Inflammatory macrophage treated with lipopolysaccharide for 1 hour (primary cell): ENCODE measurements around the gene LTBP1.
"Not testable (repeated sequence)": the region's sequence is repeated elsewhere in the genome, so short reads cannot be mapped to it uniquely, and the experiment has no call there.

Experiments
- DNase-seq, 2 donors: peaks; one replicate each; pipeline ENCODE4 v3.0.0-alpha.2; 2020 to 2022

LTBP1 gene, protein sequence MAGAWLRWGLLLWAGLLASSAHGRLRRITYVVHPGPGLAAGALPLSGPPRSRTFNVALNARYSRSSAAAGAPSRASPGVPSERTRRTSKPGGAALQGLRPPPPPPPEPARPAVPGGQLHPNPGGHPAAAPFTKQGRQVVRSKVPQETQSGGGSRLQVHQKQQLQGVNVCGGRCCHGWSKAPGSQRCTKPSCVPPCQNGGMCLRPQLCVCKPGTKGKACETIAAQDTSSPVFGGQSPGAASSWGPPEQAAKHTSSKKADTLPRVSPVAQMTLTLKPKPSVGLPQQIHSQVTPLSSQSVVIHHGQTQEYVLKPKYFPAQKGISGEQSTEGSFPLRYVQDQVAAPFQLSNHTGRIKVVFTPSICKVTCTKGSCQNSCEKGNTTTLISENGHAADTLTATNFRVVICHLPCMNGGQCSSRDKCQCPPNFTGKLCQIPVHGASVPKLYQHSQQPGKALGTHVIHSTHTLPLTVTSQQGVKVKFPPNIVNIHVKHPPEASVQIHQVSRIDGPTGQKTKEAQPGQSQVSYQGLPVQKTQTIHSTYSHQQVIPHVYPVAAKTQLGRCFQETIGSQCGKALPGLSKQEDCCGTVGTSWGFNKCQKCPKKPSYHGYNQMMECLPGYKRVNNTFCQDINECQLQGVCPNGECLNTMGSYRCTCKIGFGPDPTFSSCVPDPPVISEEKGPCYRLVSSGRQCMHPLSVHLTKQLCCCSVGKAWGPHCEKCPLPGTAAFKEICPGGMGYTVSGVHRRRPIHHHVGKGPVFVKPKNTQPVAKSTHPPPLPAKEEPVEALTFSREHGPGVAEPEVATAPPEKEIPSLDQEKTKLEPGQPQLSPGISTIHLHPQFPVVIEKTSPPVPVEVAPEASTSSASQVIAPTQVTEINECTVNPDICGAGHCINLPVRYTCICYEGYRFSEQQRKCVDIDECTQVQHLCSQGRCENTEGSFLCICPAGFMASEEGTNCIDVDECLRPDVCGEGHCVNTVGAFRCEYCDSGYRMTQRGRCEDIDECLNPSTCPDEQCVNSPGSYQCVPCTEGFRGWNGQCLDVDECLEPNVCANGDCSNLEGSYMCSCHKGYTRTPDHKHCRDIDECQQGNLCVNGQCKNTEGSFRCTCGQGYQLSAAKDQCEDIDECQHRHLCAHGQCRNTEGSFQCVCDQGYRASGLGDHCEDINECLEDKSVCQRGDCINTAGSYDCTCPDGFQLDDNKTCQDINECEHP (N-terminal part only)

GRCh38 chr2:32946314-32947075, at the start of gene LTBP1:
TSS of gene LTBP1 (plus strand) at chr2:32946953. CDS start at chr2:32947325, 372 bp downstream.
- peak; percentile 12 to 51 for DNase-seq

DNA sequence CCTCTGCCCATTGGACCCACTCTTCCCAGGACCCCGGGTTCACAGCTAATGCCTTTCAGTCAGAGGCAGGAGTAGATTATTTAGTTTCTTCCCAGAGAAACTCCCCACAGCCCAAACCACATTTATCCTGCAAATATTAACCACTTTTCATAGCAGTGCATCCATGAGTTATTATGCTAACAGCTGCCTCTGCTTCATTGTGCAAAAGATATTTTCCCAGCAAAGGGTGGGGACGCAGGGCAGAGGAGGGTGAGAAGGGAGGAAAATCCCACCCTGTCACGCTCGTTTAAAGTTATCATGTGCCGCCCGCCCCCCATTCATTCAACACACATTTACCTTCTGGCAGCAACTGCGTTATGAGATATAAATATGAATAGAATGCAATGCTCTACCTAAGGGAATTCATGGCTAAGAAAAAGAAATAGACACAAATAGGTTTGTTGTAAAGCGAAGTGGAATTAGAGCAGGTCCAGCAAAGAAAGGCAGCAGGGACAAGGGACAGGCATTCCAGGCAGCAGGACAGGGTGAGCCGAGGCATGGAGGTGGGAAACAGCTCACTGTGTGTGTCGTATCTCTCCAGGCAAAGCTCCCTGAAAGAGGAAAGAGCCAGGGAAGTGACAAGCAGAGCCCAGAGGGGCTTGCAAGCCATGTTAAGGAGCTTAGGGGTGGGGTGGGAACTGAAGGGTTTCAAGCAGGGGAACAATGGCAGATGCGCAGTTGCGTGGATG, 46.3 kb upstream of the LTBP1 start:
- DNase-seq, result no peak

GRCh38 chr2:32901313-32901712, 45.4 kb upstream of the LTBP1 start:
- DNase-seq, result peak in 1 of 2 donors; percentile 6

GRCh38 chr2:32902174-32902573, 44.6 kb upstream of the LTBP1 start:
- DNase-seq, result no peak

DNA sequence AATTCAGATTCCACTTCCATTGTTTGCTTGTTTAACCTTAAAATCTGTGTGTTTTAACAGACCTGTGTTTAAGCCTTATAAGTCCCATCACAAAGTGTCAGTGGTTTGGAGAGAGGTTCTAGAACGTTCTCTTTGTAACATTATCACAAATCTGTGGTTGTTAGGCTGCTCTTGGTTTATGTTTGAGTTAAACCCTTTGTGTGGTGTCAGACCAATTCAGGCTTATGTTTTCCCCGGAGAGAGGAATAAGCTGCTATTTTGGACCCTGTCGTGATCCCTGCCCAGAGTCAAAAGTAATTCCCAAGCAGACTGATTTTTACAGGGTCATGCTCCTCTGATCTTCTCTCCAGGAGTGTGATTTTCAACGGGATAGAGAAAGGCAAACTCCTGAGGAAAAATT, 43.8 kb upstream of the LTBP1 start:
- DNase-seq, result no peak

- no peak for DNase-seq
Measured at GRCh38 chr2:32904074-32904473, 42.7 kb upstream of the LTBP1 start.

GRCh38 chr2:32904751-32905150, 42.0 kb upstream of the LTBP1 start:
- DNase-seq, result no peak

GRCh38 chr2:32905270-32905669, 41.5 kb upstream of the LTBP1 start:
- DNase-seq, result no peak

DNA sequence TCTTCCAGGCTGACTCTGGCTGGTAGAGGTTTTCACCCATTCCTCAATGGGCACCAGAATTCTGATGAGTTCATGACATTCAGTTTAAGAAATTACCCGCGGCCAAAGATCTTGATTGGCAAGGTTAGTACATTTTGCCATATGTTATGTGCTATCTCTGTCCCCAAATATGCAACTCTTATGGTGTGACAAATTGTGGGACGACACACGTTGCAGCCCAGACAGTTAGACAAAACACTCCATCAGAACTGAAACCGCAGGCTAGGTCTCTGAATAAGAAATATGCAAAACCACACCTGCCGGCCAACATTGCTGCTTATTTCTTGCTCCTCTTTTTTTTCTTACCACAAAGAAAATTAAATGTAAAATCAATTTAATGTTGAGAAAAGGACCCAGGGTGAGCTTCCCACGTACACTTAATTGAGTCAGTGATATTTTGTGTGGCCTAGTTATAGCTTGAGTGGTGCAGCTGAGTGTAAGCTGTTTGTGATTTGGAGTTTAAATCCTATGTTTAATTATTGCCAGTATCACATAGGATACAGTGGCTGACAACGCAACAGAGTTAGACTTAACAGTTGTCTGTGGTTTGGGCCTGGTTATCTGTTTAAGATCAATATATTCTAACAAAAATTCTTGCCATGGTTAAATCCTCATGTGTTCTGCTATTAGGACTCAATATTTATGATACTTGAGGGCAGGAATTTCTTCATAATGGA, 35.7 kb upstream of the LTBP1 start:
- no peak for DNase-seq

- DNase-seq, result no peak
Measured at GRCh38 chr2:32915694-32916093, 31.1 kb upstream of the LTBP1 start.

GRCh38 chr2:32918774-32919173, 28.0 kb upstream of the LTBP1 start:
- DNase-seq, result no peak

- DNase-seq, result not testable (repeated sequence)
Measured at GRCh38 chr2:32919901-32920300, 26.9 kb upstream of the LTBP1 start.

DNA sequence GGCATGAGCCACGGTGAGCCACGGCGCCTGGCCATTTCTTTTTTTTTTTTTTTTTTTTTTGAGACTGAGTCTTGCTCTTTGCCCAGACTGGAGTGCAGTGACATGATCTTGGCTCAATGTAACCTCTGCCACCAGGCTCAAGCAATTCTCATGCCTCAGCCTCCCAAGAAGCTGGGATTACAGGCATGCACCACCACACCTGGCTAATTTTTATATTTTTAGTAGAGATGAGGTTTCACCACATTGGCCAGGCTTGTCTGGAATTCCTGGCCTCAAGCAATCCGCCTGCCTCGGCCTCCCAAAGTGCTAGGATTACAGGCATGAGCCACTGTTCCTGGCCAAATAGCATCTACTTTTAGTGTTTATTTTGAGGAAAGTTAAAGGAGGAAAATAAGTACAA, 25.3 kb upstream of the LTBP1 start:
- DNase-seq, result not testable (repeated sequence)

- no peak for DNase-seq
Measured at GRCh38 chr2:32922501-32922900, 24.3 kb upstream of the LTBP1 start.

GRCh38 chr2:32923109-32923508, 23.6 kb upstream of the LTBP1 start:
- DNase-seq, result no peak

DNA sequence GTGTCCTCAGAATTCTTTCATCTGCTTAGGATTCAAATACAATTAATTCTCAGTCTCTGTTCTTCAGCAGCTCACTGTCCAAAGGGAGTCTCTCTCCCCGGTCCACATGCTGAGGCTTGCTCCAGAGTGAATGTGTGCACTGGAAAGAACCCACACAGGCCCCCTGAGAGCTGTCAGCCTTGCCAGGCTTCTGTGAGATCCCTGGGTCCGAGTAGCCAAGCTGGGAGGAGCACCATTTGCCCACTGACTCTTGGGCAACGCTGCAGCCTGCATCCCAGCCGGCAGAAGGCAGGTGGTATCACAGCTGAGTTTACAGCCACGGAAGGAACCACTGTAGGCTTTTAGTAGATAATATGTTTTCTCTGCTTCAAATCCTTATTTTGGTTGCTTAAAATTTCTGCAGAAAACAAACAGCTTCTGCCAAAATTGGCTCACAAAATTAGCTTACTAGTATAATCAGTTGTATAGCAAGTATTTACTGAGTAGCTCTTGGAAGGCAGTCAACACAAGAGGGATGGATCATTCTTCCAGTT, 21.4 kb upstream of the LTBP1 start:
- no peak for DNase-seq

DNA sequence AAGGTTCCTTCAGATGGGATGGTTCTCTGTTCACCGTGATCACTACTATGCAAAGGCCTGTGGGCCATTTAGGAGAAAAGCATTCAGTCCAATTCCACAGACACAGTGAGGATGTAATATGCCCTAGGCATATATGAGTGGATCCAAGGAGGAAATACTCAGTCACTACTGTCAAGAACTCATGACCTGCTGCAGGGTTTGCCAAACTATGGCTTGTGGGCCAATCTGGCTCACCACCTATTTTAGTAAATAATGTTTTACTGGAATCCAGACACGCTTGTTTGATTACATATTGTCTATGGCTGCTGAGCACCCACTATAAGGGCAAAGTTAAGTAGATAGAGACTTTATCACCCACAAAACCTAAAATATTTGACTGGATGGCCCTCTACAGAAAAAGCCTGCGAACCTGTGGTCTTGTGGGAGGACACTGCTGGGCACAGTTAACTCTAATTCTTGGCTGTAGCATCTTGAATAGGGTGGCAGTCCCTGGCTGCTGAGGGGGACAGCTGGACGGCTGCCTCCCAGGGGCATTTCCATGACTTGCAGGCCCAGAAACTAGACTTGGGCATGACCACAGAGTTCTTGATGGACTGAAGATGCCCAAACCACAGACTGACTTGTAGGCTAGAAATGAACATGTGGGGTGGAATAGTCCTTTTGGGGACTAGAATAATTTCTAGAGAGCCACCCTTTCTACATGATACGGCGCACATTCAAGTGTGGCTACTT, 20.6 kb upstream of the LTBP1 start:
- no peak for DNase-seq

- no peak for DNase-seq
Measured at GRCh38 chr2:32926708-32927084, 20.1 kb upstream of the LTBP1 start.

DNA sequence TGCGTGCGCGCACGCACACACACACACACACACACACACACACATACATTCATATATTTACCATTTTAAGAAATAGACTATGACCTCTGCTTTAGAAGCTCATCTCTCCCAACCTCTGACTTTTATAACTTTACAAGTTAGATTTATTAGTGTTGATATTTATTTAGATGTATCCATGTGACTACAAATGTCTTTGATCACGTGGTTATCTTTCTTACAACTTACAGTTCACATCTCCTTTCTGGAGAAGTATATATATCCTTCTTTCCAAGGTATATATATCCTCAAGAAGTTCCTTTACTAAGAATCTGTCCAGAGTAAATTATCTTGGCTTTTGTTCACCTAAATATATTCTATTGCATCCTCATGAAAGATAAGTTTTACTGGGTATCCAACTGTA, 16.3 kb upstream of the LTBP1 start:
- DNase-seq, result no peak

DNA sequence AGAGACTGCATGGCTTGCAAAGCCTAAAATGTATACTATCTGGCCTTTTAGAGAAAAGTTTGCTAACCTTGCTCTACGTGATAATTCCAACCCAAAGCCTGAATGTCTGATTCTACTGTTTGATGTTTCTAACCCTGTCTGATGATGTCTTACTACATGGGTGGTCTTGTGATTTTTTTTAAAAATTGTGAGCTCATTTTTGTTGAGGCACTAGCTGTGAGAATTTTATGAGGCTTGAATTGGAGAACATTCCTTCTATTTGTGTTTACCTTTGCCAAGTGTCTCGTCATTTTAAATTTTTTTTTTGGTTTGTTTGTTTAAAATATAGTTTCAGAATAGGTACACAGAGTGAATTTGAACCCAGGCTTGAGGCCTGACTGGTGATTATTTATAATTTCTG, 15.2 kb upstream of the LTBP1 start:
- no peak for DNase-seq
